ENCODE measurements around the gene SCIMP.
A peak's percentile ranks its signal among the peaks of the same experiment; 100 is the strongest.

DNA sequence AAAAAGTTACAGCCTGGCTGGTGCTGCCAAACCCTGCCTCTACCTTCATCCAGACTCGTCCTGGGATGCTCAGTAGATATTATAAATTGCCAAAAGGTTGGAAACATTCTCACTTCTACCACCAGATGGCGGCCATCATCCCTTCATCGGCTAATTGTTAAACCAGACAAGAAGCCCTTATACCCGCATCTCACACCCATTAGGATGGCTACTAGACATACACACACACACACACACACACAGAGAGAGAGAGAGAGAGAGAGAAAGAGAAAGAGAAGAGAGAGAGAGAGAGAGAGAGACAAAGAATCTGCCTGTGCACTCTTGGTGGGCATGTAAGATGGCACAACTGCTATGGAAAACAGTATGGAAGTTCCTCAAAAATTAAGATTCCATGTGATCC is 15.0 kb upstream of the SCIMP start:
- TF ChIP-seq, protein P1, sequence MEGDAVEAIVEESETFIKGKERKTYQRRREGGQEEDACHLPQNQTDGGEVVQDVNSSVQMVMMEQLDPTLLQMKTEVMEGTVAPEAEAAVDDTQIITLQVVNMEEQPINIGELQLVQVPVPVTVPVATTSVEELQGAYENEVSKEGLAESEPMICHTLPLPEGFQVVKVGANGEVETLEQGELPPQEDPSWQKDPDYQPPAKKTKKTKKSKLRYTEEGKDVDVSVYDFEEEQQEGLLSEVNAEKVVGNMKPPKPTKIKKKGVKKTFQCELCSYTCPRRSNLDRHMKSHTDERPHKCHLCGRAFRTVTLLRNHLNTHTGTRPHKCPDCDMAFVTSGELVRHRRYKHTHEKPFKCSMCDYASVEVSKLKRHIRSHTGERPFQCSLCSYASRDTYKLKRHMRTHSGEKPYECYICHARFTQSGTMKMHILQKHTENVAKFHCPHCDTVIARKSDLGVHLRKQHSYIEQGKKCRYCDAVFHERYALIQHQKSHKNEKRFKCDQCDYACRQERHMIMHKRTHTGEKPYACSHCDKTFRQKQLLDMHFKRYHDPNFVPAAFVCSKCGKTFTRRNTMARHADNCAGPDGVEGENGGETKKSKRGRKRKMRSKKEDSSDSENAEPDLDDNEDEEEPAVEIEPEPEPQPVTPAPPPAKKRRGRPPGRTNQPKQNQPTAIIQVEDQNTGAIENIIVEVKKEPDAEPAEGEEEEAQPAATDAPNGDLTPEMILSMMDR (IDR thresholded peaks at IDR 0.05): peak in 2 of 3 experiments; percentile 42 to 62
- TF ChIP-seq POLR2A (IDR thresholded peaks at IDR 0.05): no peak
